ENCODE results near the gene PIPOX. TPM values are rescaled to one million over a fixed set of nuclear protein-coding genes. Genes with fewer than 3 reads are reported as not detected.

The PIPOX gene
- total RNA-seq, 2 donors from 2014 or later: 4.3 to 7.8 TPM

GRCh38 chr17:29019475-29020181 is 23.3 kb upstream of the PIPOX start:
- Histone ChIP-seq H3K27me3 (replicated peaks; ENCODE audit: insufficient read depth) (no peaks in the 10 kb centered on the region), H3K9me3 (no peaks in the 10 kb centered on the region), H3K4me3 (peak overlapping the region; percentile 26), H3K36me3 (no peaks in the 10 kb centered on the region), H3K27ac (no peak overlapping the region), H3K4me1 (ENCODE audit: control insufficient read depth in 1 of 2, low read depth in 2 of 2) (peaks cover 4% of the 10 kb centered on the region in 2 donors)
- no peak for ATAC-seq (ENCODE audit: insufficient number of reproducible peaks, low FRiP score, low read depth)
- DNase-seq (ENCODE audit: low spot score): no peak
- no peak for TF ChIP-seq CTCF (IDR thresholded peaks at IDR 0.05)

DNA sequence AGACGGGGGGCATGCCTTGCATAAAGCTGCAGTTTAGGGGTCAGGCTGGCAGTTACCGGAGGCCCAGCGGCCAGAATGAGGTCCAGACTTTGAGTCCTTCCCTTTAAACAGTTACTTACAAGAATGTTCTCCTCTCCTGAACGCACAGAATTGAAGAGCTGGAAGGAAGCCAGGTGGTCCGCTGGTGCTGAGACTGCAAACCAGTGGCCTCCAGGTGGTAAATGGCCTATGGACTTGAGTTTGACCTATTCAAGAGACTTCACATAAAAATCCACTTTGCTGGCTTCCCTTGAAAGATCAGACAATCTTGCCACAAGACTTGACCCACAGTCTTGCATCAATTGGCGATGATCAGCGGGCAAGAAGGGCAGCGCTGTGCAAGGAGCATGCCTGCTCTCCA is 22.4 kb upstream of the PIPOX start:
- H3K27me3 ChIP-seq (replicated peaks; ENCODE audit: insufficient read depth): no peaks in the 10 kb centered on the region

DNA sequence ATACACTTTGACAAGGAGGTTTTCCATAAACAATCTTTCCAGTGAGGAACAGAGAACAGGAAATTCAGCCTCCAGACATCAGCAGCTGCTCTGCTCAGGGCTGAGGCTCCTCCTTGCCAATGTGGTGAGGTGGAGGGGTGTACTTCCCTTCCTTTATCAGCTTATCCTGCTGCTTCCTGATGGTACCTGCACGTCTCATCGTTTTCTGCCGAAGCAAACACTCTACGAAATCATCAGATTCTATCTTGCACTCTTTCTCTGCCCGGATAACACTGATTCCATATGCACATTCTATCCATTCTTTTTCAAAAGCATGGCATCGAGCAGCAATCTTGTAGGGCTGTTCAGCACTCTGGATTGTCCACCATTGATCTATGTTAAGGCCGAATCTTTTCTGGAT is 21.7 kb upstream of the PIPOX start:
- DNase-seq (ENCODE audit: low spot score) (no peak), ATAC-seq (ENCODE audit: insufficient number of reproducible peaks, low FRiP score, low read depth) (no peak)
- TF ChIP-seq CTCF (IDR thresholded peaks at IDR 0.05): no peak
- Histone ChIP-seq H3K36me3 (no peaks in the 10 kb centered on the region), H3K27me3 (replicated peaks; ENCODE audit: insufficient read depth) (no peaks in the 10 kb centered on the region), H3K27ac (no peak overlapping the region), H3K4me3 (no peak overlapping the region), H3K9me3 (no peaks in the 10 kb centered on the region), H3K4me1 (ENCODE audit: control insufficient read depth in 1 of 2, low read depth in 2 of 2) (peaks cover 4% of the 10 kb centered on the region in 2 donors)

More for the DNA sequence above, 22.4 kb upstream of the PIPOX start:
- TF ChIP-seq CTCF (IDR thresholded peaks at IDR 0.05): no peak
- peaks cover 4% of the 10 kb centered on the region in 2 donors for H3K4me1 ChIP-seq (ENCODE audit: control insufficient read depth in 1 of 2, low read depth in 2 of 2)
- ATAC-seq (ENCODE audit: insufficient number of reproducible peaks, low FRiP score, low read depth): no peak
- H3K9me3 ChIP-seq: no peaks in the 10 kb centered on the region
- H3K27ac ChIP-seq: no peak overlapping the region
- H3K36me3 ChIP-seq: no peaks in the 10 kb centered on the region
- H3K4me3 ChIP-seq: no peak overlapping the region
- DNase-seq (ENCODE audit: low spot score): no peak

DNA sequence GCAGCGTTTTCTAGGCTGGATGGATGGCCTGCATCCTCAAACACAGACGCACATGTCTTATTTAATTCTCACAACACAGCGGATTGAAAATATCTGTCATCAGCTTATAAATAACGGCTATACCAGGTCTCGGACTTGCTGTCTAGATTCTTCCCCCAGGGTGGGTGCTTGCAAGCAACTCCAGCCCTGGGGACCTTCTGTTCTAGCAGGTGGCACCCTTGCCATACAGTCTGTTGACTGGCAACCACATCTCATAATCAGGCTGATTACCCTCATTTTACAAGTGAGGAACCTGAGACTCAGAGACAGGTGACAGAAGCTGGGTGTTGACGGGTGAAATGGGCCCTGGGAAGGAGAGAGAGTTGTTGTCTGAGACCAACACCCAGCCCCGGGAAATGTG is 20.9 kb upstream of the PIPOX start:
- Histone ChIP-seq H3K9me3 (no peaks in the 10 kb centered on the region), H3K4me3 (no peak overlapping the region), H3K36me3 (no peaks in the 10 kb centered on the region), H3K27ac (no peak overlapping the region), H3K4me1 (ENCODE audit: control insufficient read depth in 1 of 2, low read depth in 2 of 2) (peaks cover 4% of the 10 kb centered on the region in 2 donors), H3K27me3 (replicated peaks; ENCODE audit: insufficient read depth) (no peaks in the 10 kb centered on the region)
- no peak for TF ChIP-seq CTCF (IDR thresholded peaks at IDR 0.05)
- ATAC-seq (ENCODE audit: insufficient number of reproducible peaks, low FRiP score, low read depth) (no peak), DNase-seq (ENCODE audit: low spot score) (no peak)

DNA sequence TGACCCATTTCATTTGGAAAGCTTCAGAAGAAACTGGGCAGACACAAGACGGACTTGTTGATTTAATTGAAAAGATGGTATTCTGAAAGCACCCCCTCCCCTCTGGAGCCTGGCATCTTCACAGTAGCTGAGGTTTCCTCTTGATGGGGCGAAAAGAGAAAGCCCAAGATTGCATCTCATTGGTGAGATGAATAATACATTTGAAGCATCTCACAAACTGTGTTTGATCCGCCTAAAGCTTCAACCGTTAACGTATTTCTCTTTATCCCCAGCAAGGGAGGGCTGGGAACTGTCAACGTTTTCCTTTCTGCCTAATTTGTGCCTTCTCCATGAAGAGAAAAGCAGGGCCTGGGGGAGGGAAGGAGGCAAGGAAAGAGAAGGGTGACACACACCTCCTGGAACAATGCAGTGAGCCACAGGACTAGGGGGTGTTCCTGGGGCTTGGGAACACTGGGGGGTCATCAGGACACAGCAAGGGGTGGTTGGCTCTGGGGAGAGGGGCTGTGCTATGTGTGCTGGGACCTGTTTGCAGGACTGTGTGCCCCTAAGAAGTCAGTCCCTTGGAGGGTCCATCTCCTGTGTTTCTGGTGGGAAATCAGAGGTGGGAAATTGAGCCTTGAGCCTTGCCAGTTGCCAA is 18.5 kb upstream of the PIPOX start:
- Histone ChIP-seq H3K27ac (no peak overlapping the region), H3K9me3 (no peaks in the 10 kb centered on the region), H3K4me3 (no peak overlapping the region), H3K36me3 (no peaks in the 10 kb centered on the region), H3K4me1 (ENCODE audit: control insufficient read depth in 1 of 2, low read depth in 2 of 2) (peaks cover 4% of the 10 kb centered on the region in 2 donors), H3K27me3 (replicated peaks; ENCODE audit: insufficient read depth) (no peaks in the 10 kb centered on the region)
- TF ChIP-seq CTCF (IDR thresholded peaks at IDR 0.05): no peak
- ATAC-seq (ENCODE audit: insufficient number of reproducible peaks, low FRiP score, low read depth): no peak
- no peak for DNase-seq (ENCODE audit: low spot score)

All from thoracic aorta (tissue), 2 donors.